Small intestine (tissue), 16 donors: Measurements from ENCODE around the gene DCAF12L1. TPM values are rescaled to one million over a fixed set of nuclear protein-coding genes. Genes with fewer than 3 reads are reported as not detected.

ENCODE experiments used
- DNase-seq, 2 donors: peaks; one replicate each; pipeline versions ENCODE4 v3.0.0 to v3.0.0-alpha.2; 2013
- FAIRE-seq: peaks from 2 replicates; lab custom pipeline; 2012; peaks lifted over from hg19 to GRCh38; lab: Jason Lieb, UNC
- H3K27ac ChIP-seq, 3 donors: one replicate each; pipeline ENCODE4 v1.5.1; 2013; ENCODE audit warnings: low read length in 2 of 3, mild to moderate bottlenecking in 2 of 3, control low read depth in 1 of 3, inconsistent platforms in 1 of 3, low read depth in 1 of 3, moderate library complexity in 1 of 3
- H3K27me3 ChIP-seq, 3 donors: one replicate each; pipeline ENCODE4 v1.6.1; 2013; ENCODE audit warnings: low read length in 3 of 3, inconsistent platforms in 1 of 3; ENCODE audit not compliant: control insufficient read depth in 3 of 3, insufficient read depth in 3 of 3
- H3K36me3 ChIP-seq, 3 donors: one replicate each; pipeline ENCODE4 v1.6.1; 2013; ENCODE audit warnings: low read length in 3 of 3, inconsistent platforms in 1 of 3, low read depth in 1 of 3, mild to moderate bottlenecking in 1 of 3, moderate library complexity in 1 of 3; ENCODE audit not compliant: control insufficient read depth in 3 of 3, insufficient read depth in 2 of 3
- H3K4me1 ChIP-seq, 3 donors: one replicate each; pipeline ENCODE4 v1.6.1; 2013; ENCODE audit warnings: low read length in 2 of 3, inconsistent platforms in 1 of 3, low read depth in 1 of 3, mild to moderate bottlenecking in 1 of 3, moderate library complexity in 1 of 3; ENCODE audit not compliant: control insufficient read depth in 3 of 3, insufficient read depth in 2 of 3
- H3K4me3 ChIP-seq, 3 donors: one replicate each; pipeline ENCODE4 v1.5.1; 2013; ENCODE audit warnings: low read length in 3 of 3, control low read depth in 1 of 3, inconsistent platforms in 1 of 3, low read depth in 1 of 3, mild to moderate bottlenecking in 1 of 3, moderate library complexity in 1 of 3
- H3K9me3 ChIP-seq, 2 donors: one replicate each; pipeline ENCODE4 v1.6.1; 2013; ENCODE audit warnings: low read depth in 1 of 2, low read length in 1 of 2; ENCODE audit not compliant: control insufficient read depth in 2 of 2, insufficient read depth in 1 of 2
- WGBS, 3 donors: extraction: QIAGEN DNeasy Blood & Tissue Kit; methylation state at CpG; one replicate each; pipeline ENCODE4 v1.1.7; 2013; 5-methylcytosine and 5-hydroxymethylcytosine counted together
- long read RNA-seq, 10 donors: transcript quantifications; one replicate each; lab custom pipeline, GENCODE V29; 2026
- polyA plus RNA-seq, 4 donors: library from polyadenylated mRNA; stranded (reverse) in 3 of 4; unstranded in 1 of 4; fragments of 200-250 nt in 3 of 4; fragments of 120-200 nt in 1 of 4; gene quantifications; one replicate each; pipeline versions ENCODE4 v1.2.1 to v1.2.3, GENCODE V29; 2013
- donor health status: healthy with polysubstance abuse.
- donor health status: control.
- donor health status: control.
- donor health status: Bipolar disorder and iron deficiency.
- donor health status: healthy.

Gene DCAF12L1
- polyA plus RNA-seq: under 1 TPM in 1 of 4 donors, not detected in 3; 0.03 TPM
- long read RNA-seq, donor 1, partial matches to known transcripts: 0 of 1 reads
- long read RNA-seq, donor 1, other reads (novel, unspliced or antisense): 0 of 1 reads
- long read RNA-seq, donor 2: 0 reads
- long read RNA-seq, donor 3: 0 reads
- long read RNA-seq, donor 4: 0 reads
- long read RNA-seq, donor 5: 0 reads
- long read RNA-seq, donor 6: 0 reads
- long read RNA-seq, donor 7: 0 reads
- long read RNA-seq, donor 8: 0 reads
- long read RNA-seq, donor 9: 0 reads
- long read RNA-seq, donor 10: 0 reads

DNA sequence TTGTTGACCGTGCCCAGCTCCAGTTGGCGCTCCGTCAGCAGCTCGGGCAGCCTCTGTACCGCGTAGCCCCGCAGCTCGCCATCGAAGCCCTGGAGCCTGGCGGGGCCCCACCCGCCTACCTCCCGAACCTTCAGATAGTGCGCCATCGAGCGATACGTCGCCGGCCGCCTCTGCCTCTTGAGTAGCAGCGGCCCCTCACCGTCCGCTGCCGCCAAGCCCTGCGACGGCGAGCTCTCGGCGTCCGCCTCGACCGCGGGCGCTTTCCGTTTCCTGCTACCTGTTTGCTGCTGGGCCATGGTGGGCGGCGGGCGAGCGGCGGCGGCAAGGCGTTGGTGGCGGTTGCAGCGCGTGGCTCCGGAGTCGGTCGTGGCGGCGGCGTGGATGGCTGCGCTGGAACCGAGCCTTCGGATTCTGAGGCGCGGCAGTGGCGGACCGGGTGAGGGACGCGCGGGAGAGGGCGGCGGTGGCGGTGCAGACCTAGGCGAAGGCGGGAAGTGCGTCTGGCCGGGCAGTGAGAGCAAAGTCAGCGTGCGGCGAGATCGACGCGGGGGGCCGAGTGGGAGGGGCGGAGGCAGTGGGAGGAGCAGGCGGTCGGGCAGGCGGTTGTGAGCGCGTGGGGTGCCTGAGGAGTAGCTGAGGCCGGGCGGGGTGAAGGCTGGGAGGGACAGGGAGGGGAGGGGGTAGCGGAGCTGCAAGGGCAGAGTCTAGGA lies at the start of gene DCAF12L1:
DCAF12L1 (minus strand) TSS at position 502 of the 710 bp plus-strand sequence; CDS start at position 296, 206 bp downstream.
- H3K4me3 ChIP-seq: no peak within 1 kb of the TSS
- no peak within 1 kb of the TSS for H3K27ac ChIP-seq
- FAIRE-seq: no peak
- H3K36me3 ChIP-seq: no peaks in the 10 kb centered on the region
- H3K9me3 ChIP-seq: no peaks in the 10 kb centered on the region
- peak in 1 of 2 donors; percentile 0 for DNase-seq
- H3K4me1 ChIP-seq: no peaks in the 10 kb centered on the region
- H3K27me3 ChIP-seq: no peaks in the 10 kb centered on the region
- 13 to 66% (median 55%) methylated on average over 63 to 83 of the region's 83 CpGs for WGBS, 3 donors

DNA sequence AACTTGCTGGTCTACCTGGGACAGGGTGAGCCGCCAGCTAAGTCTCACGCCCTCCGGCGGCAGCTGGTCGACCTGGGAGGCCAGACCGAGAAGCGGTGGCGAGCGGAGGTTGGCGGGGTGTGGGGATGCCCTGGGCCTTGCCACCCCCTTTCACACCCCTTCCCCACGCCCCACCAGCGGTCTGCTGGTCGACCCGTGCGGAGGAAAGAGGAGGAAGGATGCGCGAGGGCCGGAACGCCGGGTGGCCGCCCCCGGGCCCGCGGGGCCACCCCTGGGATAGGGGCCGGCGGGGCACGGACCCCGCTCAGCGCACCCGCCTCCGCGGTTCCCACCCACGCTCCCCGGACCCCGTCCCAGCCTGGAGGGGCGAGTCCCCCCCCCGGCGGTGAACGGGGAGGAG lies 28.3 kb upstream of the DCAF12L1 start:
- Histone ChIP-seq H3K4me3 (no peak overlapping the region), H3K27ac (no peak overlapping the region), H3K9me3 (no peaks in the 10 kb centered on the region), H3K27me3 (no peaks in the 10 kb centered on the region), H3K36me3 (no peaks in the 10 kb centered on the region), H3K4me1 (no peaks in the 10 kb centered on the region)
- FAIRE-seq (no peak), DNase-seq (no peak)
- 36 to 68% (median 64%) methylated on average over 15 to 38 of the region's 39 CpGs for WGBS, 3 donors

DNA sequence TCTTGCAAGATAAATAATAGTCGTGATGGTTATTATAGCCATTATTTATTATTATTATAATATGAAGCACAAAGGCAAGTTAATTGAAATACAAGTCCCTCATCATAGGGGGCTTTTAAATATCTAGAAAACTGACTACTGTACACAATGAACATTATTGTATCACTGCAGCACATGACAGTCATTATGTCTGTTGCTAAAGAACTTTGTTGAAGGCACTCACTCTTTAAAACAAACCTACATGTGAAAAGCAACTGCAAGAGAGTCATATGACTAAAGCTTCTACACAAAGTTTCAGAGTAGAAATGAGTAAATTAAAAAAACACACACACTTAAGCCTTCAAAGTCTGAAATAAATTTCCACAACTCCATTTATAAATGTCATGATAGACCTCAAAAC lies 23.3 kb upstream of the DCAF12L1 start:
- Histone ChIP-seq H3K9me3 (no peaks in the 10 kb centered on the region), H3K27me3 (no peaks in the 10 kb centered on the region), H3K36me3 (no peaks in the 10 kb centered on the region), H3K4me3 (no peak overlapping the region), H3K27ac (no peak overlapping the region), H3K4me1 (no peaks in the 10 kb centered on the region)
- FAIRE-seq: no peak
- DNase-seq: no peak
- WGBS, 3 donors: 28 to 55% (median 35%) methylated on average over 1 of the region's 1 CpG

DNA sequence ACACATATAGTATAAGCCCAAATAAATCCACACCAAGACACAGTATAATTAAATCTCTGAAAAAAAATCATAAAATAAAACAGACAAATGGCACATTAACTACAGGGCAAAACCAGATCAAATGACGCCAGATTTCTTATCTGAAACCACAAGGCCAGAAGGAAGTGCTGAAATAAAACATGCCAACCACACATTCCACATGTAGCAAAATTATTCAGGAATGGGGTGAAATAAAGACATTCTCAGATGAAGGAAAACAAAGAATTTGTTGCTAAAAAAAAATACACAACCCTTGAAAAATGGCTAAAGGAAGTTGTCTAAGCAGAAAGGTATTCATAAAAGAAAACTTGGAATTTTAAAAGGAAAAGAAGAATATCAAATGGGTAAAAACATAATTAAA lies 4.5 kb upstream of the DCAF12L1 start:
- no peaks in the 10 kb centered on the region for H3K9me3 ChIP-seq
- H3K4me1 ChIP-seq: no peaks in the 10 kb centered on the region
- H3K27me3 ChIP-seq: no peaks in the 10 kb centered on the region
- H3K4me3 ChIP-seq: no peak overlapping the region
- no peak for DNase-seq
- FAIRE-seq: no peak
- H3K27ac ChIP-seq: no peak overlapping the region
- no peaks in the 10 kb centered on the region for H3K36me3 ChIP-seq
- WGBS, 3 donors: 48 to 61% (median 52%) methylated on average over 1 of the region's 1 CpG

DNA sequence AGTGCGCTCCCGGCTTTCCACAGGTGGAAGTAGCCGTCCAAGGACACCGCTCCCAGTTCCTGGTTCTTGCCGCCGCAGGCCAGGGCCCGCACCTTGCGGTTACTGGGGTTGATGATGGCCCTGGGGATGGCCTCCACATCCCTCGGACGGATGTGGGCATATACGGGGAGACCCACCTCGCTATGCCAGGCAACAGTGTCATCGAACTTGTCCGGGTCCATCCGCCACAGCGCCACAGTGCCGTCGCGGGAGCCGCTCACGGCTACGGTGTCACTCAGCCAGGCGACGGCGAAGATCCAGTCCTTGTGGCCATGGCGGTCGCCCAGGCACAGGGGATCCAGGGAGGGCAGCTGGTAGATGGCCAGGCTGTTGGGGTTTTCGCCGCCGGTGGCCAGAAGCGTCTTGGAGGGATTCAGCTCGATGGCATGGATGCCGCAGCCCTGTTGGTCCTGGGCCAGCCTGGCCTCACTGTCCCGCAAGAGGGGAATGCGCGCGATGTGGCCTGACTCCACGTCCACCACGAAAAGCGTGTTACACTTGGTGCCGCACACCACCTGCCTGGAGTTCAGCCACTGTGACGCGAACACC lies 795 bp downstream of the DCAF12L1 start:
- no peaks in the 10 kb centered on the region for H3K36me3 ChIP-seq
- H3K9me3 ChIP-seq: no peaks in the 10 kb centered on the region
- H3K4me1 ChIP-seq: no peaks in the 10 kb centered on the region
- H3K4me3 ChIP-seq: no peak overlapping the region
- no peaks in the 10 kb centered on the region for H3K27me3 ChIP-seq
- FAIRE-seq: no peak
- H3K27ac ChIP-seq: no peak overlapping the region
- DNase-seq: no peak
- 75 to 87% (median 85%) methylated on average over 29 to 43 of the region's 43 CpGs for WGBS, 3 donors

DNA sequence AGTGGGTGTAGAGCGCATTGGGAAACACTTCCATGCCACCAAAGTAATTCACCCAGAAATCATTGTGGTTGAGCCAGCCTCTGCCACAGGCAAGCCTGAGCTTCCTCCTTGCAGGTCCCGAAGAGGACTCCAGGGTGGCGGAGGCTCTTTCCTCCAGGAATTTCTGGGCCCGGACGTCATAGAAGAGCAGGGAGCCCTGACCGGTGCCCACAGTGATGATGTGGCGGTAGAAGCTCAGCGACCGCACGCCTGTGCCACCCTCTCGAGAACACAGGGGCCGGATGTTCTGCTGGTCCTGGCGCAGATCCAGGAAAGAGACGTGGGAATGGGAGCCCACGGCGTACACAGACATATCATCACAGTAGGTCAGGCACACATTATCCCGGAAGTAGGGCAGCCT lies 1.3 kb downstream of the DCAF12L1 start:
- no peak overlapping the region for H3K27ac ChIP-seq
- DNase-seq: no peak
- 91 to 94% (median 93%) methylated on average over 14 to 17 of the region's 17 CpGs for WGBS, 3 donors

DNA sequence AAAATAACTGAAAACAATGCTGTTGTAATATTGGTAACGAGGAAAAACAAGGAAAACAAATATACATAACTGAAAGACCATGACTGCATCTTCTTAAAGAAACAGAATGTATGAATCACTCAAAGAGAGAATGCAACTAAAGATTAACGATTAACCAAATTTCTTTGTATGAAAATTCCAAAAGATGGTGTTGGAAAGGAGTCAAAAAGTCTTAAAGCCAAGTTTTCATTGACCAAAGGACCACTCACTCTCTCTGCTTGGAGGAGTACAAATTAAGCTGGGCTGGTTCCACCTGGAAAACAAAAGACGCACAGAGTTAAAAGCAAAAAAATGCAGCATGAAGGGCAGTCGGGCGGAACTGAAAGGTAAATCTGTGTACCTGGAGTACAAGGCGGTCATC lies 1.8 kb downstream of the DCAF12L1 start:
- WGBS, 3 donors: 68 to 78% (median 76%) methylated on average over 6 of the region's 6 CpGs
- Histone ChIP-seq H3K4me3 (no peak overlapping the region), H3K4me1 (no peaks in the 10 kb centered on the region), H3K9me3 (no peaks in the 10 kb centered on the region), H3K36me3 (no peaks in the 10 kb centered on the region), H3K27me3 (no peaks in the 10 kb centered on the region), H3K27ac (no peak overlapping the region)
- FAIRE-seq (no peak), DNase-seq (no peak)

More for the DNA sequence above, 1.3 kb downstream of the DCAF12L1 start:
- H3K4me1 ChIP-seq: no peaks in the 10 kb centered on the region
- FAIRE-seq: no peak
- no peak overlapping the region for H3K4me3 ChIP-seq
- H3K9me3 ChIP-seq: no peaks in the 10 kb centered on the region
- no peaks in the 10 kb centered on the region for H3K27me3 ChIP-seq
- H3K36me3 ChIP-seq: no peaks in the 10 kb centered on the region

DNA sequence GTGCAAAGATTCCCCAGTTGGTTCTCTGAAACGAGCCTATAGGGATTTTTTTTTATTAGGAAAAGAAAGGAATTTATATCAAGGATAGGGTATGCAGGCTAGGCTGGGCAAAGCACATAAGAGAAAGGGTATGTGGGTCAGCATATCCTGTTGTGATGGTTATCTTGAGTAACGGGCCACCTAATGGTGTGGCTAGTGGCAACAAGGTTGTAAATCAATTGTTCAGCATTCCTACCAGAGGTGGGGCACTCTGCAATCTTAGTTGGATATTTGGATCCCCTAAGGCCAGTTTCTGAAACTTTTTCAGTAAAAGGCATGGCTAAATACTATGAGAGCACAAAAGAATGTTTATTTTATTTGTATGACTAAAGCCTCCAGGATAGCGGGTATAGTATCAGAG lies 42.7 kb downstream of the DCAF12L1 start:
- Histone ChIP-seq H3K4me3 (no peak overlapping the region), H3K9me3 (no peaks in the 10 kb centered on the region), H3K27me3 (no peaks in the 10 kb centered on the region), H3K4me1 (no peaks in the 10 kb centered on the region), H3K27ac (no peak overlapping the region), H3K36me3 (no peaks in the 10 kb centered on the region)
- FAIRE-seq (no peak), DNase-seq (no peak)
- WGBS, 3 donors: 33 to 60% (median 44%) methylated on average over 3 of the region's 3 CpGs
